Activated CD8-positive, alpha-beta memory T cell treated with anti-CD3 and anti-CD28 coated beads, Interleukin-2, amount 50 U/mL, for 48 hours (primary cell): ENCODE measurements around the gene CACNA2D2.

Experiments
- DNase-seq: peaks from one replicate; pipeline ENCODE4 v3.0.0-alpha.2; 2020

Gene CACNA2D2

GRCh38 chr3:50340448-50341329 lies 162.7 kb downstream of the CACNA2D2 start, which contains the start of gene RASSF1:
RASSF1 (minus strand) TSS chr3:50340836; CDS start chr3:50340805, 31 bp downstream.
- DNase-seq = peak; percentile 85

- DNase-seq = no peak
Observed at GRCh38 chr3:50340147-50340447, 163.3 kb downstream of the CACNA2D2 start.

- DNase-seq = no peak
Observed at GRCh38 chr3:50339485-50340146, 163.8 kb downstream of the CACNA2D2 start.

GRCh38 chr3:50338965-50339364 lies 164.5 kb downstream of the CACNA2D2 start:
- no peak for DNase-seq

- peak; percentile 96 for DNase-seq
Observed at GRCh38 chr3:50337175-50337861, 166.1 kb downstream of the CACNA2D2 start.

- no peak for DNase-seq
Observed at GRCh38 chr3:50336452-50337174, 166.8 kb downstream of the CACNA2D2 start.

GRCh38 chr3:50334339-50335075 lies 168.9 kb downstream of the CACNA2D2 start:
- no peak for DNase-seq

- DNase-seq = no peak
Observed at GRCh38 chr3:50333744-50334328, 169.6 kb downstream of the CACNA2D2 start.

GRCh38 chr3:50331364-50331907 lies 172.0 kb downstream of the CACNA2D2 start:
- no peak for DNase-seq

GRCh38 chr3:50330330-50330729 lies 173.1 kb downstream of the CACNA2D2 start:
- no peak for DNase-seq

GRCh38 chr3:50327943-50328691 lies 175.3 kb downstream of the CACNA2D2 start, which contains the start of gene TUSC2:
TUSC2 (minus strand) TSS chr3:50328223; CDS start chr3:50328099, 124 bp downstream.
- peak; percentile 96 for DNase-seq

- DNase-seq = no peak
Observed at GRCh38 chr3:50327129-50327528, 176.3 kb downstream of the CACNA2D2 start.

- DNase-seq = no peak
Observed at GRCh38 chr3:50326182-50326541, 177.3 kb downstream of the CACNA2D2 start.

- no peak for DNase-seq
Observed at GRCh38 chr3:50325497-50326181, 177.8 kb downstream of the CACNA2D2 start.

- DNase-seq = no peak
Observed at GRCh38 chr3:50325113-50325480, 178.3 kb downstream of the CACNA2D2 start.

- DNase-seq = peak; percentile 83
Observed at GRCh38 chr3:50324351-50325112, 178.9 kb downstream of the CACNA2D2 start.

GRCh38 chr3:50323614-50324199 lies 179.7 kb downstream of the CACNA2D2 start:
- DNase-seq = no peak

GRCh38 chr3:50323092-50323600 lies 180.3 kb downstream of the CACNA2D2 start:
- no peak for DNase-seq
